NT2/D1 (cell line): ENCODE measurements around the gene AKAP9.

ENCODE experiments used
- SUZ12 ChIP-seq: IDR thresholded peaks from 2 replicates; pipeline ENCODE4 v1.6.1; 2011; ENCODE audit not compliant: insufficient read length, insufficient read depth; ENCODE audit errors: extremely low read depth
- YY1 ChIP-seq: IDR thresholded peaks from 2 replicates; pipeline ENCODE4 v1.6.1; 2011; ENCODE audit not compliant: insufficient read length, insufficient read depth
- ZNF274 ChIP-seq: IDR thresholded peaks from 2 replicates; pipeline ENCODE4 v1.6.1; 2011; ENCODE audit warnings: mild to moderate bottlenecking, low read depth, low read length

DNA sequence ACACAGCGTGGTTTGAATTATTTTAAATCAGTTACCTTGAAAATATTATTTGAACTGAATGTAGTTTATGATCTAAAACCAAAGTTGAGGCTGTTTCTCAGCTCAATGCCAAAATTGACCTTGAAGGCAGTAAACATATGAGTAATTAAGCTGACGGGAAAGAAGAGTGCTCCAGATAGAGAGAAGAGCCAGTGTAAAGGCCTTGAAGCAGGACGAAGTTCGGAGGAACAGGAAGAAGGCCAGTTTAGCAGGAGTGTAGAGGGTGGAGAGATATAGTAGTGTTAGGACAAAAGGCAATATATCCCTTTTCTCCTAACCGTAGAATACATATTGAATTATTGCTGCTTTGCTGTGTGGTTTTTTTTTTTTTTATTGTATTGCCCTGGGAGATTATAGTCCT, 130.4 kb downstream of the AKAP9 start:
- no peak for TF ChIP-seq YY1
- TF ChIP-seq SUZ12: no peak
- TF ChIP-seq ZNF274: no peak
